Left ventricle myocardium inferior (tissue), 1 donor: ENCODE data around the gene MICAL3. TPM values are rescaled to one million over a fixed set of nuclear protein-coding genes. Genes with fewer than 3 reads are reported as not detected.
A peak's percentile ranks its signal among the peaks of the same experiment; 100 is the strongest.
"Not testable (repeated sequence)": the region's sequence is repeated elsewhere in the genome, so short reads cannot be mapped to it uniquely, and the experiment has no call there.

ENCODE experiments used
- DNase-seq: peaks from one replicate; pipeline ENCODE4 v3.0.0-alpha.2; 2020
- H3K27ac ChIP-seq: fragments of 200-600 bp; replicated peaks from 2 replicates; pipeline ENCODE4 v1.8.0; 2021
- H3K27me3 ChIP-seq: fragments of 200-600 bp; 2 replicates; pipeline ENCODE4 v1.8.0; 2021; ENCODE audit warnings: low read depth
- H3K36me3 ChIP-seq: fragments of 200-600 bp; 2 replicates; pipeline ENCODE4 v1.8.0; 2021
- H3K4me1 ChIP-seq: fragments of 200-600 bp; 2 replicates; pipeline ENCODE4 v1.8.0; 2021
- H3K4me3 ChIP-seq: fragments of 200-600 bp; 2 replicates; pipeline ENCODE4 v1.8.0; 2021; ENCODE audit warnings: mild to moderate bottlenecking, moderate library complexity
- H3K9me3 ChIP-seq: fragments of 200-600 bp; replicated peaks from 2 replicates; pipeline ENCODE4 v1.8.0; 2021
- CTCF ChIP-seq: fragments of 200-600 bp; IDR thresholded peaks from 2 replicates; pipeline ENCODE4 v1.8.0; 2021; ENCODE audit warnings: antibody characterized with exemption, mild to moderate bottlenecking, borderline replicate concordance
- intact Hi-C: fragments of 100-400 bp; cut with micrococcal nuclease; formaldehyde crosslinking; loops from one replicate; pipeline ENCODE4 v1.11.0; 2022
- total RNA-seq: library from RNA; stranded (reverse); fragmentation: NEBNext Ultra II Directional; extraction: Animal tissue kit (Norgen Biotek cat#: 25700); gene quantifications from one replicate; pipeline ENCODE4 v1.2.1, GENCODE V29; 2021
- donor health status: DM: no; HTN: yes; CAD: no; lungs with severe emphysema.

Gene MICAL3
- total RNA-seq, 1 donor from 2014 or later: 92.5 TPM

GRCh38 chr22:17985606-17986005 lies 38.8 kb downstream of the MICAL3 start:
- no peaks in the 10 kb centered on the region for H3K27me3 ChIP-seq
- no peak overlapping the region for H3K4me3 ChIP-seq
- no peaks in the 10 kb centered on the region for H3K9me3 ChIP-seq
- H3K27ac ChIP-seq: no peak overlapping the region
- intact Hi-C loops: no loop called here
- DNase-seq: no peak
- peaks cover 84% of the 10 kb centered on the region for H3K4me1 ChIP-seq
- no peak for TF ChIP-seq CTCF
- H3K36me3 ChIP-seq: no peaks in the 10 kb centered on the region

- DNase-seq, H3K9me3 ChIP-seq, H3K4me3 ChIP-seq, H3K27me3 ChIP-seq, H3K36me3 ChIP-seq, intact Hi-C loops: not testable (repeated sequence)
- Histone ChIP-seq H3K4me1 (peaks cover 84% of the 10 kb centered on the region), H3K27ac (peak overlapping the region; percentile 11)
These were observed 39.3 kb downstream of the MICAL3 start for GRCh38 chr22:17985071-17985470.

GRCh38 chr22:17984114-17984513 lies 40.2 kb downstream of the MICAL3 start:
- DNase-seq: no peak
- peaks cover 81% of the 10 kb centered on the region for H3K4me1 ChIP-seq
- H3K36me3 ChIP-seq: no peaks in the 10 kb centered on the region
- no peak overlapping the region for H3K27ac ChIP-seq
- H3K4me3 ChIP-seq: no peak overlapping the region
- no peaks in the 10 kb centered on the region for H3K27me3 ChIP-seq
- H3K9me3 ChIP-seq: no peaks in the 10 kb centered on the region
- TF ChIP-seq CTCF: no peak
- intact Hi-C loops: no loop called here

- no peaks in the 10 kb centered on the region for H3K27me3 ChIP-seq
- no peak for TF ChIP-seq CTCF
- H3K4me1 ChIP-seq: peaks cover 67% of the 10 kb centered on the region
- H3K27ac ChIP-seq: no peak overlapping the region
- no peak overlapping the region for H3K4me3 ChIP-seq
- no peaks in the 10 kb centered on the region for H3K9me3 ChIP-seq
- intact Hi-C loops: no loop called here
- no peak for DNase-seq
- H3K36me3 ChIP-seq: no peaks in the 10 kb centered on the region
These were observed 41.7 kb downstream of the MICAL3 start for GRCh38 chr22:17982572-17983141.

- intact Hi-C loops: no loop called here
- no peak for TF ChIP-seq CTCF
- H3K9me3 ChIP-seq: no peaks in the 10 kb centered on the region
- no peak for DNase-seq
- no peak overlapping the region for H3K4me3 ChIP-seq
- H3K36me3 ChIP-seq: no peaks in the 10 kb centered on the region
- H3K4me1 ChIP-seq: peaks cover 62% of the 10 kb centered on the region
- no peak overlapping the region for H3K27ac ChIP-seq
- no peaks in the 10 kb centered on the region for H3K27me3 ChIP-seq
These were observed 42.9 kb downstream of the MICAL3 start for GRCh38 chr22:17981497-17981896.

GRCh38 chr22:17980638-17981051 lies 43.7 kb downstream of the MICAL3 start:
- Histone ChIP-seq H3K27ac (peak overlapping the region; percentile 66), H3K36me3 (no peaks in the 10 kb centered on the region), H3K4me1 (peaks cover 67% of the 10 kb centered on the region), H3K9me3 (no peaks in the 10 kb centered on the region), H3K27me3 (no peaks in the 10 kb centered on the region), H3K4me3 (peak overlapping the region; percentile 45)
- intact Hi-C loops: no loop called here
- DNase-seq: peak; percentile 31
- no peak for TF ChIP-seq CTCF
